Heart left ventricle (tissue), 13 donors: Measurements from ENCODE around the gene DCDC2.

Experiments used
- CTCF ChIP-seq, 12 donors: fragments of 200-600 bp; sonication (generic) in 4 of 12; IDR thresholded peaks; one replicate each; pipeline versions ENCODE4 v1.5.0 to v1.8.0; 2018 to 2022; ENCODE audit warnings: antibody characterized with exemption in 12 of 12, mild to moderate bottlenecking in 5 of 12
- POLR2A ChIP-seq, 2 donors: fragments of 450-650 bp; IDR thresholded peaks; one replicate each; pipeline ENCODE4 v1.6.1; 2017; ENCODE audit warnings: antibody characterized with exemption in 2 of 2, mild to moderate bottlenecking in 2 of 2, moderate library complexity in 2 of 2
- donor health status: ischemic (EF 13 %, LVEDD 7.1; RV severe dilation, severe dysfunction).
- donor health status: DM: no; HTN: yes; CAD: no.
- donor health status: DM: no; HTN: no; CAD: no.
- donor health status: ischemic (EF 25% LVEDD 6.9; RV normal size, moderate dysfunction).
- donor health status: ischemic (EF 25% LVEDD 5.7; RV mildly dilated, moderate dysfunction).
- donor health status: ischemic (EF 35%, LVEDD 5.7; RV mildly dilated, moderate dysfunction).
- donor health status: nonischemic (EF 11% LVEDD 7.7; RV severe dilation, severe dysfunction).
- donor health status: DM: yes; HTN: yes; CAD: no.
- donor health status: PGD.
- donor health status: ischemic (EF 29% LVEDD 5.4; RV normal size, mild dysfunction).
- donor health status: nonischemic (EF 23%, LVEDD 6.1; RV moderate dilation, normal function).

DNA sequence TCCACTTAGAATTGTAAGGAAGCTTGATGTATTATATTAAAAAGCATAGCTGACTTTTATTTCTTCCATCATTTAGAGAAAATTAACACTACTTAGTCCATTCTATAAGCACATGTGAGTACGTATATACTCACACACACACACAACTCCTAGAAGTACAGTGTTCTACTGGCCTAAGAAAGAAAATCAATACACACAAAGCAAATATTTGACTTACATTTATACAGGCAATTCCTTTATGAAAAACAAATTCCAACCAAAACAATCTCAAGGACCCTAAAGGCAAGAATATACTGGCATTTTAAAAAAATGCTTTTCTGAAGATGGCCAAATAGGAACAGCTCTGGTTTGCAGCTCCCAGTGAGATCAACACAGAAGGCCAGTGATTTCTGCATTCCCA, 160.0 kb downstream of the DCDC2 start:
- no peak for TF ChIP-seq CTCF (IDR thresholded peaks at IDR 0.05)
- no peak for TF ChIP-seq POLR2A (IDR thresholded peaks at IDR 0.05)
